GM19397 (cell line): ENCODE results near the gene C3orf20.

ENCODE experiments used
- ATAC-seq: cut with Tn5 transposase; IDR thresholded peaks from one replicate; pipeline ENCODE4 v1.9.1; 2021; ENCODE audit warnings: mild to moderate bottlenecking, moderate library complexity; ENCODE audit not compliant: unreplicated experiment

The C3orf20 gene

GRCh38 chr3:14698601-14699244 lies 23.8 kb downstream of the C3orf20 start:
- no peak for ATAC-seq

DNA sequence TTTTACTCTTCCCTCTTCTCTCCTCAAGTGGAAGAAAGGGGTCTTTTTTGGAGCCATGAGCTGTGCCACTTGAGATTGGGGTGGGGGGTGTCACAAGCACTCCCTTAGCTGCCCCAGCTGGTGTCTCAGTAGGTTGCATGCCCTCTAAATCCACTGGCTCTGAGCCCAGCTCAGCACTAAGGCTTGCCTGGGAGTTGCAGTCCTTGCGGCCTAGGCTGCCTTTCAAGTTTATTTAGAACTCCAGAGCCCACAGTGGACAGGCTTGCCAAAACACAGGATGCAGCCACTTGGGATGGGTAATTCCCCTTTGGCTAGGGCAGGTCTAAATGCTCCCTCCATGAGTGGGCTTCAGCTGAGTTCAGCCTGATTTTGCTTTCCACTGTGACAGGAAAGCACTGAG lies 24.7 kb downstream of the C3orf20 start:
- ATAC-seq = no peak

DNA sequence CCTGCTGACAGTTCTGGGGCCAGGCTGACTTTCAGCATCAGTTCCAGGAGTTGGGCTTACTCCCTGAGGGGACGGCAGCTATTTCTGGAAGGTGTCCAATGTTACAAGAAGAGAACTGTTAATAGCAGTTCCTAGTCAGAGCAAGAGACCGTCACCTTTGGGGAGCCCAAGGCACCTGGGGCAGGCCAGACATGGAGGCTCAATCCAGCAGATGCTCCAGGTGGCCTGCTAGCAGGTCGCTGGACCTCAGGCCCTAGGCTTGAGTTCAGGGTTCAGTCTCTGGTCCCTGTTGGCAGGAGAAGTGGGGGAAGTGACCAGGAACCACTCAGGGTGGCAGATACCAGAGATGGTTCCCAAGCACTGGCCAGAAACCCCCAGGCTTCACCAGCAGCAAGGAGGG lies 25.9 kb downstream of the C3orf20 start:
- no peak for ATAC-seq

DNA sequence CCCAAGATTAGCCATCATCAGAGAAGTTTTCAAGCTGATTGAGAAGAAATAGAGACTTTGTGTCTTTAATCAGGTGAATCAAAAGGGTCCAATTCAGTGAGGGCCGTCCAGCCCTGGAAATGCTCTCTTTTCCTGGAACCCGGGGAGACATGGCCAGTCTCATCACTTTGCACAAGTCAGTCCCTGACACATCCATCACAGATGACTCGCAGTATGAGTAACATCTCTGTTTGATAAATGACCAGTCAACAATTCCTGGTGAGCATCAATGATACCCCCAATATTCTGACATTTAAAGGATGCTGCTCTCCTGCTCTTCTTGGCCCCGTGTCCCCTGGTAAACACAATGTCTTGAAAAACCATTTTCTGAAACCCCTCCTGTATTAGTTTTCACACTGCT lies 26.7 kb downstream of the C3orf20 start:
- ATAC-seq = no peak

GRCh38 chr3:14703128-14703750 lies 28.3 kb downstream of the C3orf20 start:
- ATAC-seq = no peak

DNA sequence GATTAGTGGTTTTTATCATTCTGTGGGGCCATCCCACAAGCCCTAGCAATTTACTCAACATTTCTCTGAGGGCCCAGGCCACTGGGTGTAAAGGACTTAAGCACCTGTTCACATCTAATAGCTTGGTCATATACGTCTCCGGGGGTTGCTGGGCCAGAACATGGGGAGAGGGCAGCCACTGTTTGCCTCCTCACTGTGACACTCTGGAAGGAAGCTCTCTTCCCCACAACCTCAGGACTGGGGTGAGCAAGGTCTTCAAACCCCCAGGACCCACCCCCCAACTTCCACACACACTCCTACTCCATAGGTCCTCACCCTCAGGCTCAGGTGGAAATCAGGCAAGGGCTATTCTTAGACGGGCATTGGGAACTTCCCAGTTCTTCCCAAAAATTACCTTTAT lies 28.9 kb downstream of the C3orf20 start:
- ATAC-seq = no peak

DNA sequence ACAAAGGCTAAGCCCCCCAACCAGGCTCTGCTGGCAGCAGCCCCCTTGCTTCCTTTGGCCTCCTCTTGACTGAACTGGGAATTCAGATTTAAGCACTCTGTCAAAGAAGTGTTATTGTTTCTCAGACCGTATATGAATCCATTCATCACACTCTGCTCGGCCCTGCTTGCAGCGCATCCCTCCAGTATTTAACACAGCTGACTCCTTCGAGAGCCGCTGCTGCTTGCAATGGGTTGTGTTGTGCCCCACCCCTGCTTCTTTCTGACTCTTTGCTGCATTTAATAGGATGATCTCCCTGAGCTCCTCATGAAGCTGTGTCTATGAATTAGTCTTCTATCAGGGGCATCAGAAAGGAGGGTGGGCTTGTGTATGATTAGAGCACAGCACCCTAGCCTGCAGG lies 31.2 kb downstream of the C3orf20 start:
- ATAC-seq = no peak

DNA sequence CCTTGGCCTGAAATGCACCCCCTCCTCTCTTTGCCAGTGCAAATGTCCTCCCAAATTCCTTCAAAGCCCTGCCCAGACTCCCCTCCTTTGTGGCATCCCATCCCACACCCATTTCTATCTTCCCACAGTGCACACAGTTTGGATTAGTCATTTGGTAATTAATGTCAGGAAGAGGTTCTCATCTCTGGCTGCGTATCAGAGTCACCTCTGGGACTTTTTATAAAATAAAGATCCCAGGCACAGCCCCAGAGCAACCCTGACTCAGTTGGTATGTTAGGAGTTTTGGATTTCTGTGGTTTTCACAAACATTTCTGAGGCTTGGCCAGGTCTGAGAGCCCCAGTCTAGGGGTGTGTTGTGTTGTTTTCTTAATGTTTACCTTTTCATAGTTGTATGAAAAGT lies 41.6 kb downstream of the C3orf20 start:
- no peak for ATAC-seq

GRCh38 chr3:14717307-14717706 lies 42.4 kb downstream of the C3orf20 start:
- ATAC-seq = no peak

DNA sequence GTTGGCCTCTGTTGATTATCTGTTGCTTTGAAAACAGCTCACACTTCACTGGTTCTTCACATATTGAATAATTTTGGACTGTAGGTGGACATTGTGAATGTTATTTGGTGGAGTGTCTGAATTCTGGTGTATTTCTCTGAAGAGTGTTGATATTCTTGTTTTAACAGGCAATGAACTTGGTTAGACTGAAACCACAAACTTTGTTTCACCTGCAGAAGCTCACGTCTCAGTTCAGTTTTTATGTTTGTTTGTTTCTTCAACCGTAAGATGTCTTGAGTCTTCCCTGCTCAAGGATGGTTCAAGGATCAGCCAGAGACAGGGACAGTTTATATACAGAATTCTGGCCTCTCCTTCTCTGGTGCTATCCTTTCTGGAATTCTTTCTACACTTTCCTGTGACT lies 43.6 kb downstream of the C3orf20 start:
- no peak for ATAC-seq

DNA sequence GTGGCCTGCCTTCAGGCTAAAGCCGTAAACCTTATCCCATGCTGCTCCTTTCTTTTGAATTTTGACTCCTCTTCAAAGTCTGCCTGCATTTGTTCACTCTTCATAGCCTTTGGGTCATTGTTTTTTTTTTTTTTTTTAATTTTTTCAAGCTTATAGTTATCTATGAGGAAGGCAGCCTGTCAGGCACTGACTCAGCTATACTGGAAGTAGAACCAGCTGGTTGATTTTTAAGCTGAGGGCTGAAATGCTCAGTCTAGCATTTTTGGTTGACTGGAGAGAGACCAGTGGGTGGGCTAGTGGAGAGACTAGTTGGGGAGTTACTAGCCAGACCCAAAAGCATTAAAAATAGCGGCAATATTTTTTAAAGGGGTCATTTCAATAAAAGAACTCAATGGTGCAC lies 44.1 kb downstream of the C3orf20 start:
- no peak for ATAC-seq

- no peak for ATAC-seq
Observed at GRCh38 chr3:14721126-14721864, 46.4 kb downstream of the C3orf20 start.

GRCh38 chr3:14725013-14725412 lies 50.1 kb downstream of the C3orf20 start:
- no peak for ATAC-seq

DNA sequence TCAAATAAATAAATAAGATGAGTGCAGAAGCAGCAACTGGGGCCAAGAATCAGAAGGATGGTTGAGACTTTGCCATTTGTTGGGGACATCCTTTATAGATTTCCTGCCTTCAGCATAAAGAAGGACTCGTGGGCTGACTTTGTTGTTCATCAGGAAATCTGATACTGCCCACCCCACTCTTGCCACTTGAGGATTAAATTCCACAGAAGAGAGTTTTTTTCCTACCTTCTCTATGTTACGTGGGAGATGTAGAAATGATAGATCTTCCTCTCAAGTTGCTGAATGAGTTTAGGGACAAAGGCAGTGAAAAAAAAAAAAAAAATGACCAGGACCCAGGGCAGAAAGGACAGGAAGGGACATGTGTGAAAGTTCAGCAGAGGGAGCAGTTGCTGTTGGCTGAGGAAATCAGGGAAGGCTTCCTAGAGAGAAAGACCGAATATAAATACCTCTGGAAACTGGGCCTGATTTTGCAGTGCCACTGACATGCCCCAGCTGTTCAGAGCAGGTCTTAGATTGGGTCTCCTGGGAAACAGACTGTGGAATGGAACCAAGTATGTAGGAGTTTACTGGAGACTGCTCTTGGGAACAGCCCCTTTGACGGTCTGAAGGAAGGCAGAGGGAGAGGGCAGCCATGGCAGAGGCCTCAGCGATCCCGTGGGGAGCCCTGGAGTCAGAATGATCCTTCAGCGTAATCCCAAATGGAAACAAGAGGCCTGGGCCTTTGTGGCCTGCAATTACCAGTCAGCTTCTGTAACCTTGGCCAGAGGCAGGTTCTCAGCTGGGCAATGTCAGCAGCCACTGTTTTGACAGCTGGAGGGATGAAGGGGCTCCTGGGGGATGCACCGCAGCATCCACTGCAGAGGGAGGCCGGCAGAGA lies 50.9 kb downstream of the C3orf20 start:
- no peak for ATAC-seq

DNA sequence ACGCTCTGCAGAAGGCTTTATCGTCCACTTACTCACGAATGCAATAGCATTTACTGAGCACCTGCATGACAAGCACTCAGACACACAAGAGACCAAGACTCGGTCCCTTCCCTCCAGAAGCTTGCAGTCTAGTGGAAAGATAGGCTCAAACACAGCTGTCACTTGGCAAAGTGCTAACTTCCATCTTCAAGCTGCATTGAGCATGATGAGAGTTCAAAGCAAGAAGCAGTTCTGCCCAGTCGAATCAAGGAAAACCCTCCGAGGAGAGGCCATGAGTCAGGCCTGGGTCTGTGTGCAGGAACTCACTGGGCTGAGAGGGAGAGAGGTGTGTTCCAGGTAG lies 51.5 kb downstream of the C3orf20 start:
- no peak for ATAC-seq

GRCh38 chr3:14728113-14728512 lies 53.2 kb downstream of the C3orf20 start:
- ATAC-seq = no peak

- ATAC-seq = no peak
Observed at GRCh38 chr3:14730703-14731382, 55.9 kb downstream of the C3orf20 start.

DNA sequence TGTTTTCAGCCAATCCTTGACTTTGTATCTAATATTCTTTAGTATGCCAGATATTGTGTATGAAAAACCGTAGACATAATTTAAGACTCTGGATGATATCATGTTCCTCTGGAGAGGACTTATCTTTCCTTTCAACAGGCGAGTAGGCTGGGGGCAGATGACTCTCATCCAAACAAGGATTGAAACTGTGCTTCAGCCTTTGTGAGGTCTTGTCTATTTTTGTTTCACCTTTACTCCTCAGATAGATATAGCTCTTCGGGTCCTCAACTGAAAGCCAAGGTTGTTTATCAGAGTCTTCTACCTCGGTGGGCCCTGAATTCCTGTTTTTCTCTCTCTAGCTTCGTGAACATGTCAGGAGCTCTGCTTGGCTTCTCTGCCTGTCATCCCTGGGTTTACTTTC lies 66.0 kb downstream of the C3orf20 start:
- no peak for ATAC-seq

DNA sequence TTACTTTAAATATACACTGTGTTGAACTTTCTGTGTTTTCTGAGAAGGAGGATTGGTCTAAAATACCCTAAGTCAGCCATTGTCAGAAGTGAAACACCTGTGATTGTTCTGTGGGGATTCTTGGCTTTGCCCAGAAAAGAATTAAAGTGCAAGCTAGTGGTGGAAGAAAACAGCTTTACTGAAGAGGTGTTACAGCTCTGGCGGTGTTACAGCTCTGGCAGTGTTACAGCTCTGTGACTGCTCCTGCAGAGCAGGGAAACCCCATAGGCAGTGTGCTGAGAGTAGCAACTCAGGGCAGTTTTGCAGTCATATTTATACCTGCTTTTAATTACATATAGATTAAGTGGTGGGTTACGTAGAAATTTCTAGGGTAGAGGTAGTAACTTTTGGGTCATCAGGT lies 66.6 kb downstream of the C3orf20 start:
- no peak for ATAC-seq

- no peak for ATAC-seq
Observed at GRCh38 chr3:14744556-14744955, 69.6 kb downstream of the C3orf20 start.

- no peak for ATAC-seq
Observed at GRCh38 chr3:14750650-14751049, 75.7 kb downstream of the C3orf20 start.
